HG03025 (cell line): ENCODE data around the gene TPT1.
"Not testable (repeated sequence)": the region's sequence is repeated elsewhere in the genome, so short reads cannot be mapped to it uniquely, and the experiment has no call there.

Experiments
- ATAC-seq: cut with Tn5 transposase; IDR thresholded peaks from one replicate; pipeline ENCODE4 v1.9.1; 2021; ENCODE audit warnings: mild to moderate bottlenecking, moderate library complexity; ENCODE audit not compliant: unreplicated experiment, low FRiP score

Gene TPT1

DNA sequence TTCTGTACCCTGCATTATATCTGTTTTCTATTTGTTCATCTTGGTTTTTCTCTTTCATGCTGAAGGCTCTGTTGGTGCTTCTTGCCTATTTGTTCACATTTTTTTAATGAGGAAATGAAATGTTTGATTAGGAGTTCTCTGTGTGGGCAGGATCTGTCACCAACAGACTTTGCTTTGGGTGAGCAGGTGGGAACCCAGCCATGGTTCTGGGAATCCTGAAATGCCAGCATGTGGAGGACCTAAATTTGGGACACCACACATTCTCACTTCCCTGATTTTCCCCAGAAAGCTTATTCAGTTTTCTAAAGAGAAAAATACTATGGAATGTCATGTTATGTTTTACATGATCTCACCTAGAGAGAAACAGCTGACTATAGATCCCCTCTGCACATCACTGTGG, 34.0 kb downstream of the TPT1 start:
- ATAC-seq, result no peak

DNA sequence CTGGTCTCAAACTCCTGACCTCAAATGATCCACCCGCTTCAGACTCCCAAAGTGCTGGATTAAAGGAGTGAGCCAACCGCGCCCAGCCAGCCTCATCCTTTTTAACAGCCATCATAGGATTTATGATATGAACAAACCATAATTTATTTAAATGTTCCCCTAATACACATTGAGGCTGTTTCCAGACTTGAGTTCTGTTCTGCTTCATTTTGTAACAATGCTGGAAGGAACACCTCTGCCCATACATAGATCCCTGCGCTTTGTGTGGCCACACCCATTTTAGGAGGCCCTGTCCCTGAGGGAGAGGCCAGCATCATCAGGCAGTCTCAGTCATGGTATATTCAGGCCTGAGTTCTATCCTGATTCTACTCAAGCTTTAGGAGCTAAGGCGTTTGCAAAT, 35.9 kb downstream of the TPT1 start:
- ATAC-seq, result no peak

DNA sequence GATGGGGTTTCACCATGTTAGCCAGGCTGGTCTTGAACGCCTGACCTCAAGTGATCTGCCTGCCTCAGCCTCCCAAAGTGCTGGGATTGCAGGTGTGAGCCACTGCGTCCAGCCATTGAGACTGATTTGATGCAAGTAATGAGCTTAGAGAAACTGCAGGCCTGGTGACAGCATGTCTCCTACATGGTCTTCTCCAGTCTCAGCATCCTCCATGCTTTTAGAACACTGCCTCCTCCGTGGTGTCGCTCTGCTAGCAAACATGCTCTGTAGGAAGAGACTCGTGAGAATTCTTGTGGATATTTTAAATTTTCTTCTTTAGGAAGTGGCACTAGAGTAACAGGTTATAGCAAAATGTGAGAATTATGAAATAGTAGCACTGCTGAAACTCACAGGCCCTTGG, 37.1 kb downstream of the TPT1 start:
- no peak for ATAC-seq

DNA sequence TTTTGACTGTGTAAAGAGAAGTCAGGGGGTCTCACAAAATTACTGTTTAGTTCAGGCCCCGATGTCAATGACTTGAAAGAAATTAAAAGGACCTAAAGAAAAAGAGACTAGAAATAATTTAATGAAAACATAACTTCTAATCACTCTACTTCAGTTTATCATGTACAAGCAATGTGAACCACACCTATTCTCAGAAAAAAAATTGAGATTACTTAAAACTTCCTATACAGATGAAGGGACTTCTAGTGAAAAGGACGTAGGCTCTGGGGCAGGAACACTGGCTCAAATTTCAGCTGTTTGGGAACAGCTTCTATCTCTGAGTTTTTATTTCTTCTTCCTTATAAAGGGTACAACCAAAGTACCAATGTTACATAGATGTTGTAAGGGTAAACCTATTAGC, 38.0 kb downstream of the TPT1 start:
- no peak for ATAC-seq

DNA sequence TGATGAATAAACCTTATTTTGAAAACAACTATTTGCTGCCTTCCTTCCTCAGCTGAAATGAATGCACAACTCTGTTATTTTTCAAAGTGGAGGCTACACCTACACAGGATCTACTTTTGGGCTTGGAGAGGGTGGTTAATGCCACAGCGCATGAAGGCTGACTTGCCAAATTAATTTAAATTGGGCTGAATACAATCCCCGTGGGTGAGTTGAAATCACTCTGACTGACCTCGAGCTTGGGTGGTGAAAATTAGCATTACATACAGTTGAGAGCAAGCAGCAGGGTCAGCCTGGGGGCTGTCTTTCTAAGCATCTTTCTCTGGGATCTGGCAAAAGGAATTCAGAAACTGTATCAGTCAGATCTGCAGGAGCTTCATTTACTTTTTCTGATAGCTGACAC, 38.5 kb downstream of the TPT1 start:
- ATAC-seq, result no peak

DNA sequence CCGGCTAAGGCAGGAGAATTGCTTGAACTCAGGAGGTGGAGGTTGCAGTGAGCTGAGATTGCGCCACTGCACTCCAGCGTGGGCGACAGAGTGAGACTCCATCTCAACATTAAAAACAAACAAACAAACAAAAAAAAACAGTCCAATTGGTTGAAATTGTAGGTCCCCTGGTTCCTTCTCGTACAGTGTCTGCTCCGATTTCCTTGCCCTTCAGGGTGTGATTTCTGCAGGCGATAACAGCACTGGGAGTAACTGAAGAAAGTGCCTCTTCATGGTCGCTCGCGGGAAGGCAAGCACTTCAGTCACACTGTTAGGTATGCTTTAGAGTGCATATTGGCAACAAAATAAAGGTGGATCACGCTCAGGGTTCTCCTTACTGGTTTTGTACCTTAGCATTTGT, 39.7 kb downstream of the TPT1 start:
- no peak for ATAC-seq

DNA sequence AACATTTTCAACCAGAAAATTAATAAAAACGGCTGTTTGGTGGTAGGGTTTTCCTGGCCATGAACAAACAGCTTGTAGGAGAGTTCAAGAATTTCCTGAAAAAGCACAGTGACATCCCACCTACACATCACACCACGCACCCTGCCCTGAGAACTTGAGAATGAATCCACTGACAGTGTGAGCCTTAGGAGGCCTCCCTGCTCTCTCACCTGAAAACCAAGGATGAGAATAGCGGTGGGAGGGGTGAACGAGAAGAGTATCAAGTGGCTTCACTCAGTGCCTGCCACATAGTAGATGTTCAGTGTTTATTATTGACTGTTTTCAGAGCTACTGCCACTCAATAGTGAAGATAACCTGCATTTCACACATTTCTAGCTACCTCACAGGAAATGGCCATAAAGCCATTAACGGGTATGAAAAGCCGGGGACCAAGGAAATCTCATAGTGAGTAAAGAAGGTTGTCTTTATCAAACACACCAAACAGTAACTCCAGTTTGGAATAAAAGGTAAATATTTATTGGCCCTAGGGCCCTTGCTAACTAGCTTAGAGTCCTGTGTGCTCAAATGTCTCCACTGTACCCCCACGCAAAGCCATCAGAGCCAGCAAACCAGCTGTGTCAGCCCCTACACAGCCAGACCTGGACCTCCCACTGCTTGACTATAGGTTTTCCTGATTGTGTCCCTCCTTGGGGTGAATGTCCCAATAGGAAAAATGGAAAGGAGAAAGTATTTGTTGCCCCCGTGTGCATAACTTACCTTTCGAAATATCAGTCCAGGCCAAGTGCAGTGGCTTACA, 40.6 kb downstream of the TPT1 start:
- no peak for ATAC-seq

DNA sequence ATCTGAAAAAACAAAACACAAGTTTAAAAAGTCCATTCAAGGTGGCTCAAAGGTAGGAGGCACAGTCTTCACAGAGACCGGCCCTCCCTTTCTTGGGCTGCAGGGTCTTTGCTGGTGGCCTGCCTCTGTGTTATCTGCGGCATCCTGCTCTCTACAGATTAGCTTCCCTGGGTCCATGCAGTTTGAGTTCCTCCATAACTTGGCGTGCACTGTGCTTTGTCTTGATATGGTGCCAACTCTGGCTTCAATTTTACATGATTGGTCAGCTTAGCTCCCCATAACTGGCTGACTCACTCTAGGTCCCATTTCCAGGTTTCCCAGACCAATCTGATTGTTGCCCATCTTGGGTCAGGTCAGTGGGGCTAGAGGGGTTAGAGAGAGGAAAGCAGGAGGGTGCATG, 41.8 kb downstream of the TPT1 start:
- ATAC-seq, result no peak

DNA sequence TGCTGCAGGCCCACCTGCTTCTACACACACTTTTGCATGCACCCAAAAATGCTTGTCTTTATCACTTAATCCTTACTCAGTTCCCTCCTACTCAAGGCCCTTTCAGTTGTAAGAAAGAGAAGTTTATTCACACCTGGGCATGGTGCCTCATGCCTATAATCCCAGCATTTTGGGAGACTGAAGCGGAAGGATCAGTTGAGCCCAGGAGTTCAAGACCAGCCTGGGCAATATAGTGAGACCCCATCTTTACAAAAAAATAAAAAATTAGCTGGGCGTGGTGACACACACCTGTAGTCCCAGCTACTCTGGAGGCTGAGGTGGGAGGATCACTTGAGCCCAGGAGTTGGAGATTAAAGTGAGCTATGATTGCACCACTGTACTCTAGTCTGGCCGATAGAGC, 42.4 kb downstream of the TPT1 start:
- not testable (repeated sequence) for ATAC-seq

DNA sequence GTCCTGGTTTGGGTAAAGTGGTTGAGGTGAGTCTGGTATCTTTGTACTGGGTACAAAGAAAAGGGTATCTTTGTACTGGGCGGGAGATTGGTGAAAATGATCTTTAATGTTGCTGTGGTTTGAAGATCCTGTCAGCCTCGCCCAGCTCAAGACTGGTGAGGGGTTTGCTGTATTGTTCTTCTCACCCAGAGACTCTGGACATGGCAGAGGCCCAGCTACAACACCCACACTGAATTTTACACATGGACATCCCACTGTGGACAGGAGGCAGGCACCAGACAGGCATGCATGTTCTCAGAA, 42.8 kb downstream of the TPT1 start:
- no peak for ATAC-seq

DNA sequence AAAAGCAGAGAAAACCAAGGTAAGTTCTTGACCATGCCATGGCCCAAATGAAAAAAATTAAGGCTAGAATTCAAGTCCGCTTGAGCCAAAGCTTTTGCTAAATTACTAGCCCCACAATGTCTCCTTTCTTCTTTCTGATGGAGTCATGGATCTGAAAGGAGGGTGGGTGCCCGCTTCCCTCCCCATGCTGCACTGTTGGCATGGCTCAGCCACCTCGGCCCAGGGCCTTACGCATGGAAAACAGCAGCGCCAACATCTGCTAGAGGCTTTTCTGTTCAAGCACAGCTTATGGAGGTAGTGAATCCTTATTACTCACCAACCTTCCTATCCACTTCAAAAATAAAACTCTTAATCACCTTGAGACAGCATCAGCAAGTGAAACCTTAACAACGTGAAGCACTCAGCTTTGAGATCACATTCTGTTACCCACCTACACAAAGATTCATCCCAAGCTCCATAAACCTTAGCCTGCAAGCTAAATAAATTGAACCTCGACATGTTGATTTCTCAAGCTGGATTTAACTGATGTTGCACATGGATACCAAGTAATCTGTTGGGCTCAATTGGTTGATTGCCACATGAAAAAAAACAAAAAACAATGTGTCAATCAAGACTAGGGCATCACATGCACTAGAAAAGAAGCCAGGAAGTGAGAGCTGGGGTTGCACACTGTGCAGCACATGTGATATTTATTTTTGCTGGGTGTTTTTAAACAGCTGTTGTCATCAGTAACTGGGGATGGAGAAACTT, 43.4 kb downstream of the TPT1 start:
- ATAC-seq, result no peak

DNA sequence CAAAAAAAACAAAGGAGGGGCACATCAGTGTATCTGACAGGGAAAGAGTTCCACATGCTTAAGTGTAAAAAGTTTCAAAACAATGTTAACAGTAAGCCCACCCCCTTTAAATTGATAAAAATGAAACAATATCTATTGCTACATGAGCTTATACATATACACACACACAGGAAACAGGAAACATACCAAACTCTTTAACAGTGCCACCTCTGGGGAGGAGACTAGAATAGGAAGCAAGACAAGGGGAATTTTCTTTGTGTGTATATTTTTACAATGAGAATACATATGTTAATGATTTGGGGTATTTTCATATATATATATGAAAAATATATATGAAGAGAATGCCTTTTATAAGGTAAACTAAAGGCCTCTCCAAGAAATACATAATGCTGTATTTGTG, 44.7 kb downstream of the TPT1 start:
- ATAC-seq, result no peak

DNA sequence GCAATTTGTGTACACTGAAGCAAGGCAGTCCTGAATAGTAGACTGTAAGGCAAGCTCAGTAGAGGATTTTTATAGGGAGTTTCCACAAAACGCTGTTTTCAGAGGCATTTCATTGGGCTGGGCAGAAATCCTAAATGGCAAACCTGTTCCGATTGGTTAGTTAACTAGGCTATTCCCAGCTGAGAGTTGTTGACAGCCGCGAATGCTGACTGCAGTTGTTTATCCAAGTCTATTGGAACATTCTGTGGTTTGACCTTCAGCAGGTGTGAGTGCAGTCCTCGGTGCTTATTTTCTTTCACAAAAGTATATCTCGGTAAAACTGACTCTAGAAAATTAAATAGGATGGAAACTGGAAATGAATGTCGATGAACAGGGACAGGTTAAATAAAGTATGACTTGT, 45.4 kb downstream of the TPT1 start:
- no peak for ATAC-seq

DNA sequence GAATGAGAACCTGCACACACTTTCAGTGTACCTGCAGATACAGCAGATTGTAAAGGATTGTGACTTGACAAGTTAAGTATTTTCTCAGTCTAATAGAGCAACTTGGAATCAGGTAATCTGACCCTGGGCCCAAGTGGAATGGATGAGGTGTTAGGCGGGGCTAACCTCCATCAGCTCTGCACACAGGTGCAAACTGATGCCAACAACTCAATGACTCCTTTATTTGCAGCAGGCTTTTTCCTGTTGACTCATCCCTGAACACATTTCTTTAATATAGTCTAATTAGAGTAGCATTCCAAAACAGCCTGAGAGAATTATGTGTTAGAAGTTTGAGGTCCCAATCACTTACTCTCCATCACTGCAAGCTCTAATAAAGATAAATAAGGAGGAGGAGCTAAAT, 48.8 kb downstream of the TPT1 start:
- no peak for ATAC-seq

DNA sequence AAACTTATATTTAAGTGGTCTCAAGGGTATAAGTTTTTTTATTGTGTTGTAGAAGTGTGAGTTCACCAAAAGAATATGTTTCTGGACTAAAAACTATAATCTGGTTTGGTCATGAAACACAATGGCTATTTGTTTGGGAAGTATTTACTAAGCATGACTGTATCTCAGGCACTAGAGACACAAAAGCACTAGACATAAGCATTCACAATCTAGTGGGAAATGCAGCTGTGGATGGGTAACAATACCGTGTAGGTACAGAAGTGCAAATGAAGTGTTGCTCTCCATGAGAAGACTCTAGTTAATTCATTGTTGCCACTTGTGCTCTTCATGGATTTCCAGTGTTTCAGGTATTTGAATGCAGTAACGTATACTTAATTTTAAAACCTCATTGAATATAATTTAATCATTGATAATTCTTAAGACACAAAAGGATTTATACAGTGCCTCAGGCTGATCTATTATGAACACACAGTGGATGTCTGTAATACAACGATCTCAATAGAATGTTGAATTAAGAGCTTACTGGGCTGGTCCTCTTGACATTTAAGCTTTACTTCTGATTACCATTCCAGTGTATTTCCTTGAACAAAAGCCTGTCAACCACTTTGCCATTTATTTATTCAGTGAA, 50.9 kb downstream of the TPT1 start:
- no peak for ATAC-seq
